Forelimb muscle (tissue), 1 donor: Measurements from ENCODE around the gene NIPAL4. TPM values are rescaled to one million over a fixed set of nuclear protein-coding genes. Genes with fewer than 3 reads are reported as not detected.

Source experiments
- DNase-seq: peaks from one replicate; pipeline ENCODE4 v3.0.0-alpha.2; 2013; ENCODE audit warnings: low read depth
- polyA plus RNA-seq: library from polyadenylated mRNA; unstranded; fragments of 120-200 nt; gene quantifications from one replicate; pipeline ENCODE4 v1.2.1, GENCODE V29; 2013; ENCODE audit not compliant: insufficient read length

NIPAL4 gene
- polyA plus RNA-seq, 1 donor, result 0.37 TPM

DNA sequence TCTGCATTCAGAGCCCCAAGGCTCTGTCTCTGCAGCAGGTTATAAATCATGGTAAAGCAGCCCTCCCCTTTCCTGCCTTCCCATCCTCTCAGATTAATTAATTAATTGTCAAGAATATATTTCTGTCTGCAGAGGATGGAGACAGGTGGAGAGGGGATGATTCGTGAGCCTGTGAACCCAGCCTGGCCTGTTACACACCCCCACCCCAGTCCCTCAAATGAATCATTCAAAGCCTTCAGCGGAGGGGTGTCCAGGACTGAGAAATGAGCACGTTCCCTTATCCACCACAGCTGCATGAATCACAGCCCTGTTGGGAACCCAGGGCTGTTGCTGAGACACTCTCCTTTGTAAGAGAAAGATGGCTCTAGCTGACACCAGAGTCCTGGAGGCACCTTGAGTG is 56.0 kb downstream of the NIPAL4 start:
- no peak for DNase-seq

DNA sequence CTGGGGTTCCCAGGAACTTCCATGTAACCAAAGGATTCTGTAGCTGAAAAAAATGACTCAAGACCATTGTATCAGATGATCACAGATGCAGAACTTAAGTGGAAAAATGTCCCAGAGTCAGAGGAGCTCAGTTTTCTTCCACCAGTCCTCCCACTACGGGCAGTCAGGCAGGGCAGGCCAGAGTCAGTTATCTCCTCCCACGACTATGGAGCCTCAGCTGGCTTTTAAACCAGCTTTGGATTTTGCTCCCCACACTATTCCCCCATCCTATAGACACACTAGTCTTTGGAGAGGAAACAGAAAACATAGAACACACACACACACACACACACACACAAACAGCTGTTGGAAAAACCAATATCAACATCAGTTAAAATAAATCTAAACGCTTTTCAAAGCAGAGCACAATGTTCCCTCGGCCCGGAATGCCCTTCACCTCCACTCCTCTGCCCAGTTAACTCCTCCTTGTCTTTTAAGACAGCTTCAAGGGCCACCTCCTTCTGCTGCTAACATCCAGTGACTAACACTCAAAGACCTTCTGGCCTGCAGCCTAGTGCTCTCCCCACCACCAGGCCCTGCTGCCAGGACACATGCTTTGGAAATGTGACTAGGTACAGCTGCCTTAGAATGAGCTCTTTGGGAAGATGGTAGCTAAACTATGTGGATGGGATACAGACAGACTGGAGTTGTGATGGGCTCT is 56.8 kb downstream of the NIPAL4 start:
- no peak for DNase-seq

DNA sequence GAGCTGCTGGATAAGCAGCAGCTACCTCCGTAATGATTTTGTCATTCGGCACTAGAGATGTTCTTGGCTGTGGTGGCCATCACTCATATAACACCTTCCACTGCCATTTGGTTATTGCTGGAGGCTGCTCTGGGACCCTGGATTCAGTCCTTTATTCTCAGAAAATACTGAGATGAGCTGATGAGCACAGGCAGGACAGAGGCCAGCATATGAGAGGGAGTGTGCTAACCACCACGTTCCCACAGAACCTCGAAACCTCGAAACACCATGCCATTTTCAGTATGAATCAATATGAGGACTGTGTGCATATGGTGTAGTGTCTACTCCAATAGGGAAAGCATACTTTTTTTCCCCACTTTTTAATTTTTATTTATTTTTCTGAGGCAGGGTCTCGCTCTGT is 59.0 kb downstream of the NIPAL4 start:
- no peak for DNase-seq

DNA sequence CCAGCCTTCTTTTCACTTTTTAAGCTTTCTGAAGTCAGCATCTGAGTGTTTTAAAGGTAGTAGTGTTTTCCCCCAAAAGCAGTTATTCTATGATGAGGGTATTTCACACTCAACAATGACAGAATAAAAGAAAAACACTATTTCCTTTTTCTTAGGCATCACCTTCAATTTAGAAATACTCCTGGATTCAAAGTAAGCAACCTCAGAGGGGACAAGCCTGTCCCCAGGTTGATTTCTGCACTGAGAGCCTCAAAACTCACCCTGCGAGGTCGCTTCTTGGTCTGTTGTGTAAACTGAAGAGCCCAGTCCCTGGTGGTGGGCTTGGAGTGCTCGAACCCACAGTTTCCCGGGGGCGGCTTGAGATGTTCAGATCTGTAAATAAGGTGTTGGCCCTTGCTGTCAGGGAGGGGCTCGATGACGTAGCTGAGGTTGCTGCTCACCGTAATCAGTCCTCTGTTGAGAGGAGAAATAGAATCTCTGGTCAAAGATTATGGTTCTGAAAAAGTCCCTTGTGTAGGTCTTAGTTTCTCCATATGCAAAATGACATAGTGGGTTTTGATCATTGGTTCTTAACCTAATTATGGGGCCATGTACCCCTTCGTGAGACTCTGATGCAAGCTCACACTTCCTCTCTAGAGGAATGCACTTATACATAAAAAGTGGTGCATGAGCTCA is 59.7 kb downstream of the NIPAL4 start:
- no peak for DNase-seq

DNA sequence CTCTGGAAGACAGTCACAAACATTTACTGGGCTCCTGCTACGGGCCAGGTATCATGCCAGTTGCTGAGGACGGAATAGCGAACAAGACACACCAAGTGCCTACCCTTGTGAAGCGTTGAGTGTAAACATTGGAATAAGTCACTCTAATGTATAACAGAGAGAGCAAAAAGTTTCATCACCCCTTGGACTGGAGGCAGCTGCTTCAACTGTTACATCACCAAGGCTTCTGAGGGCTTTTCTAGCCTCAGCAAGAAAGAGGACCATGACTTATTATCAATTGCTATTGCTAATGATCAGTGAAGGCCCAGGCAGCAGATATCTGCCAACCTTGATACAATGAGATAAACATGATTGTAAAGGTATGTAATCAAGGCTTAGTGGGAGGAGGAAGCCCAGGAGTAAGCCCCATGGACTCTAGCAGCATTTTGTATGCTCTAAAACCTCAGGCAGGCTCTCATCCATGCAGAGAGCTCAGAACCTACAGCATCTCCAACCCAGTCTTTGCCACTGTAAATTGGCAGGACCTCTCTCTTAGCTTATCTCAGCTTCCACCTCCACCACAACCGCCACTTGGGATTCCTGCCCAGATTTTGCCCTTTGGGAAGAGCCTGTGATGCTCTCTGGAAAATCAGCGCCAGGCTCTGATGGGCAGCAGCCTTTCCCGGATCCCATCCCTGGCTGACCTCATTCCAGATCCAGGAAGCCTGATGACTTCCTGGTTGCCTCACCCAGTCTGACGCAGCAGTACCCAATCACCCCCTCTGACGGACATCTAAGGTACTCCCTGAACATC is 61.1 kb downstream of the NIPAL4 start:
- no peak for DNase-seq

DNA sequence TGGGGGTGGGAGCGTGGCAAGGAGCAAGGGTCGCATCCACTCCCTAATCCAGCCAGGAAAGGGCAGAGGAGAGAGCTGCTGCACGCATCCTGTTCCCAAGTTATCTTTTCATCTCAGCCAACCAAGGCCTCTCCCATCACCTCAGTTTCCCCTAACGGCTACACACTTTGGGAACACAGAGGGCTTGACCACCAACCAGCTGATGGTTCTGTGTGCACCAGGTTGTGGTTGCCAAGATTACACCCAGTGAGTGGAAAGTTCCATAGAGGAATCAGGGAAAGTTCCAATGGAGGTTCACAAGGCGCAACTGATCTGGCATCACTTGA is 61.7 kb downstream of the NIPAL4 start:
- no peak for DNase-seq

DNA sequence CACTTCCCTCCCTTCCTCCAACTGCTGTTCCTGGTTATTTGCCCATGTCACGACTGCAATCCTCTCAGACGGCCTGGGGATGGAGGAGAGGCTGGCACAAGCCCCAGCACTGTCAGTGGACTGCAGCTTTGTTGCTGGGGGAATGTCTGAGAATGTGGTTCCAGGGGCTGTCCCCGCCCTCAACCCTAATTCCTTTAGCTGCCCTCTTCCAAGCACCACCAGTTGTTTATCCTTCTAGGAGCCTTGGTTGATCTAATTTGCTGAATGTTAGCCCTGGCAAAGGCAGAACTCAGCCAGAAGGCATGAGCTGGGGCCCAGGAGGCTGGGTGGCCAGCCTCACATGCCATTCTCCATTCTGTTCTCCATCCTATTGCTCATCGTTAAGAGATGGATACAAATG is 64.0 kb downstream of the NIPAL4 start:
- no peak for DNase-seq

Other genes with a start within 250 kb of the NIPAL4 start
- 5.2 TPM for gene CYFIP2, start 194.1 kb upstream of the NIPAL4 start, polyA plus RNA-seq
- 17.2 TPM for gene ADAM19, start 115.6 kb downstream of the NIPAL4 start, polyA plus RNA-seq
- gene SOX30, start 192.2 kb downstream of the NIPAL4 start, polyA plus RNA-seq, result 0.42 TPM
- not detected for gene C5orf52, start 211.3 kb downstream of the NIPAL4 start, polyA plus RNA-seq